MM.1S (cell line): ENCODE results near the gene KRTAP10-2.

Source experiments
- DNase-seq: peaks from one replicate; pipeline ENCODE4 v3.0.0-alpha.2; 2015
- H2AFZ ChIP-seq: fragments of 300-600 bp; sonication (generic); 2 replicates; pipeline ENCODE4 v1.6.0; 2016; ENCODE audit warnings: antibody characterized with exemption, low read length
- H3F3A ChIP-seq: fragments of 300-600 bp; sonication (generic); 2 replicates; pipeline ENCODE4 v1.6.1; 2016; ENCODE audit warnings: mild to moderate bottlenecking, antibody characterized with exemption, low read length, moderate library complexity, mixed read lengths; ENCODE audit not compliant: insufficient read depth
- H3K27ac ChIP-seq: fragments of 300-600 bp; sonication (generic); 2 replicates; pipeline ENCODE4 v1.5.1; 2016; ENCODE audit warnings: mild to moderate bottlenecking, low read length
- H3K27me3 ChIP-seq: fragments of 300-600 bp; sonication (generic); replicated peaks from 2 replicates; pipeline ENCODE4 v1.6.0; 2016; ENCODE audit warnings: low read length; ENCODE audit not compliant: insufficient read depth
- H3K36me3 ChIP-seq: fragments of 300-600 bp; sonication (generic); replicated peaks from 2 replicates; pipeline ENCODE4 v1.6.1; 2016; ENCODE audit warnings: mild to moderate bottlenecking, low read length, mixed read lengths; ENCODE audit not compliant: insufficient read depth
- H3K4me1 ChIP-seq: fragments of 300-600 bp; sonication (generic); 2 replicates; pipeline ENCODE4 v1.6.1; 2016; ENCODE audit warnings: low read length, mixed read lengths
- H3K4me2 ChIP-seq: fragments of 300-600 bp; sonication (generic); 2 replicates; pipeline ENCODE4 v1.6.0; 2016; ENCODE audit warnings: low read depth, low read length
- H3K4me3 ChIP-seq: fragments of 300-600 bp; sonication (generic); 2 replicates; pipeline ENCODE4 v1.5.1; 2016; ENCODE audit warnings: low read length, mixed read lengths
- H3K79me2 ChIP-seq: fragments of 300-600 bp; sonication (generic); 2 replicates; pipeline ENCODE4 v1.6.1; 2016; ENCODE audit warnings: mixed run types, low read length, mixed read lengths
- H3K9ac ChIP-seq: fragments of 300-600 bp; sonication (generic); 2 replicates; pipeline ENCODE4 v1.6.1; 2016; ENCODE audit warnings: low read length, mixed read lengths
- H3K9me2 ChIP-seq: fragments of 300-600 bp; sonication (generic); replicated peaks from 2 replicates; pipeline ENCODE4 v1.6.1; 2016; ENCODE audit warnings: mild to moderate bottlenecking, low read length, mixed read lengths; ENCODE audit not compliant: insufficient read depth
- H3K9me3 ChIP-seq: fragments of 300-600 bp; sonication (generic); replicated peaks from 2 replicates; pipeline ENCODE4 v1.6.1; 2016; ENCODE audit warnings: mild to moderate bottlenecking, low read length, mixed read lengths; ENCODE audit not compliant: insufficient read depth
- H4K20me1 ChIP-seq: fragments of 300-600 bp; sonication (generic); 2 replicates; pipeline ENCODE4 v1.6.1; 2016; ENCODE audit warnings: mild to moderate bottlenecking, low read length, moderate library complexity, mixed read lengths; ENCODE audit not compliant: insufficient read depth
- EZH2 ChIP-seq: fragments of 300-600 bp; sonication (generic); optimal IDR thresholded peaks from 2 replicates; pipeline ENCODE3; 2017; ENCODE audit warnings: low read depth, mild to moderate bottlenecking, antibody characterized with exemption, low read length, mixed read lengths
- EZH2phosphoT487 ChIP-seq: fragments of 300-600 bp; sonication (generic); IDR thresholded peaks from 2 replicates; pipeline ENCODE4 v1.6.1; 2018; ENCODE audit warnings: antibody characterized with exemption, low read length
- TF ChIP-seq, protein P1 (sequence below): fragments of 300-600 bp; sonication (generic); IDR thresholded peaks from 2 replicates; pipeline ENCODE4 v1.5.1; 2016; ENCODE audit warnings: antibody characterized with exemption, low read length, mixed read lengths

The KRTAP10-2 gene

DNA sequence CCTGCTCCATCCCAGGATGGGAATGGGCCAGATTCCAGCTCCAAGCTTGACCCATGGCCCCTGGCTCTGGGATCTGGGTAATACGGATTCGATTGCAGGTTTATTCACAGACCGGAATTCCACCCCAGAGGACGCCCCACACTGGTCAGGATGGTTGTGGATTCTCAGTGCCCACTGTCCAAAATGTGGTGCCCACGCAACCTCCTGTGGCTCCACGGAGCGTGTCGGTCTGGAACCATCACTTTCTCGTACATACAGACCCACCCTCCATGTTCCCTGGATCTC is 42.9 kb downstream of the KRTAP10-2 start:
- Histone ChIP-seq H3K27me3 (peaks cover 95% of the 10 kb centered on the region), H3K4me2 (no peak overlapping the region), H3K9me2 (no peaks in the 10 kb centered on the region), H3K27ac (no peak overlapping the region), H3K4me3 (no peak overlapping the region), H3F3A (no peaks in the 10 kb centered on the region), H4K20me1 (no peaks in the 10 kb centered on the region), H3K79me2 (no peaks in the 10 kb centered on the region), H3K4me1 (no peaks in the 10 kb centered on the region; the same call in 1 of the 2 replicates), H3K9me3 (no peaks in the 10 kb centered on the region), H2AFZ (no peak overlapping the region), H3K9ac (no peak overlapping the region), H3K36me3 (no peaks in the 10 kb centered on the region)
- TF ChIP-seq EZH2phosphoT487 (no peak), EZH2 (peak; percentile 41)
- TF ChIP-seq, protein P1, sequence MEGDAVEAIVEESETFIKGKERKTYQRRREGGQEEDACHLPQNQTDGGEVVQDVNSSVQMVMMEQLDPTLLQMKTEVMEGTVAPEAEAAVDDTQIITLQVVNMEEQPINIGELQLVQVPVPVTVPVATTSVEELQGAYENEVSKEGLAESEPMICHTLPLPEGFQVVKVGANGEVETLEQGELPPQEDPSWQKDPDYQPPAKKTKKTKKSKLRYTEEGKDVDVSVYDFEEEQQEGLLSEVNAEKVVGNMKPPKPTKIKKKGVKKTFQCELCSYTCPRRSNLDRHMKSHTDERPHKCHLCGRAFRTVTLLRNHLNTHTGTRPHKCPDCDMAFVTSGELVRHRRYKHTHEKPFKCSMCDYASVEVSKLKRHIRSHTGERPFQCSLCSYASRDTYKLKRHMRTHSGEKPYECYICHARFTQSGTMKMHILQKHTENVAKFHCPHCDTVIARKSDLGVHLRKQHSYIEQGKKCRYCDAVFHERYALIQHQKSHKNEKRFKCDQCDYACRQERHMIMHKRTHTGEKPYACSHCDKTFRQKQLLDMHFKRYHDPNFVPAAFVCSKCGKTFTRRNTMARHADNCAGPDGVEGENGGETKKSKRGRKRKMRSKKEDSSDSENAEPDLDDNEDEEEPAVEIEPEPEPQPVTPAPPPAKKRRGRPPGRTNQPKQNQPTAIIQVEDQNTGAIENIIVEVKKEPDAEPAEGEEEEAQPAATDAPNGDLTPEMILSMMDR, result no peak
- DNase-seq, result no peak

DNA sequence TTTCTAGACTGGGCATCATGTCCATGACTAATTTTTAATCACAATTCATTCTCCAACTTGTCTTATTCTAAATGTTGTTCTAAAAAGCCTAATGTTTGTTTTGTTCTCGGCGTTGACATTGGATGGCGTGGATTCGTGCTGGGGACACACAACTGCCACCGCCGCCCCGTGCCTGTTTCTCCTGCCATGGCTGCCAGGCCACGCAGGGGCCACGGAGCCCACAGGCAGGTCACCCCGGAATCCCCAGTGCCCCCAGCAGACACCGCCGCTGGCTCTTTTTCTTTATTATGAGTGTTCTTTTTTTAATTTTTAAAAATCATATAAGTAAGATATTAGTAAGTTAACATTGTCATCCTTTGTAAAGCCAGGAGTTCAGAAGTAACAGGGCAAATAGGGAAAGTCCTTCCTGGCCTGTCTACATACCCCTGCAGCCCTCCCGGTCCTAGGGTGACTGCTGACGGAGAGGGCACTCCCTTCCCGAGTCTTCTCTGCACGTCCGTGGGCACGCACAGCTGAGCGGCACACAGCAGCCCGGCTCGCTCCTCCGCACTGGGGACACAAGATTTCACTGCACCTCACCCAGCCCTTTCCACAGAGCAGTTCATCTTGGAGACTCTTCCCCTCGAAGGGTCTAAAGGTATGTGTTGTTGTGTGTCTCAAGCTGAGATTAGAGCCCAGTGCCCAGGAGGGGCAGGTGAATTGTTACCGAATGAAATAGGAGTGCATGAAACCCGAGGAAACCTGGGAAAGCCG is 43.5 kb downstream of the KRTAP10-2 start:
- Histone ChIP-seq H3K4me2 (no peak overlapping the region), H3K27me3 (peaks cover 95% of the 10 kb centered on the region), H3K27ac (no peak overlapping the region), H3K36me3 (no peaks in the 10 kb centered on the region), H3F3A (no peaks in the 10 kb centered on the region), H4K20me1 (no peaks in the 10 kb centered on the region), H3K9me2 (no peaks in the 10 kb centered on the region), H3K79me2 (no peaks in the 10 kb centered on the region), H3K9ac (no peak overlapping the region), H2AFZ (no peak overlapping the region), H3K9me3 (no peaks in the 10 kb centered on the region), H3K4me3 (no peak overlapping the region), H3K4me1 (no peaks in the 10 kb centered on the region; the same call in 1 of the 2 replicates)
- TF ChIP-seq EZH2phosphoT487 (peak; percentile 75), EZH2 (no peak)
- DNase-seq, result no peak

DNA sequence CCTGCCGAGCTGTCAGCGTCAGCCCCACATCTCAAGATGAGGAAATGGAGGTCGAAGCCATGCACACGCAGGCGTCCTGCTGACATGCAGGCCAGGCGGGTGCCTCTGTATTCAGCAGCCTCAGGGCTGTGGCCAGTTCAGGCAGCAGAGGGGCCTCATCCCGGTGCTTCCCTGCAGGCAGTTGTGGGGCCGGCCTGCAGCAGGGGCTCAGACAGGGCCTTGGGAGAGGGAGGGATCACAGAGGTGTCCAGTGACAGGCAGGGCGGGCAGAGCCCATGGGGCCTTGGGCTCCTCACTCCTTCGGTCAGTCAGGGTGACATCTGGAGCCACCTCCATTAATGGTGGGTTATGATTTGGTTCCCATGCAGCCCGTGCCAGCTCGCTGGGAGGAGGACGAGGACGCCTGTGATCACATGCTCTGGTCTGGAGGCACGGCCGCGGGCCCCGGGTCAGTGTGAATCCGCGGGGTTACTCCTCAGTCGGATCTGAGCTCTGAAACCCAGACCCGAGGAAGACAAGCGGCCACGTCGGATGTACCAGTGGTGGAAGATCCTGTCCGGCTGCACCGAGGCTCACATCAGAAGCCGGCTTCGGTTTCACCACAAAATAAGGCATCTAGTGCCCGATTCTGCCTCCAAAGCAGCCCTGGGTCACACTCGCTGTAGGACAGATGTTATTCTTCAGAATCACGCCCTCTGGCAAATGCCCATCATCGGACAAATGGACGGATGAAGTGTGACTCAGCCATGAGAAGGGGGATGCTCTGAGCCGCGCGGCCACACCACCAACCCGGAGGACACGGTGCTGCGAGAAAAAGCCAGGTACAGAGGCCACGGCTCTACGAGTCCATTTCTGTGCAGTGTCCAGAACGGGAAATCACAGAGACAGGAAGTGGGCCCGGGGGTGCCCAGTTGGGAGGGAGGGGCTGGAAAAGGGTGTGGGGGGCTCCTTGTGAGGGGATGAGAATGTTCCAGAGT is 44.7 kb downstream of the KRTAP10-2 start:
- Histone ChIP-seq H3K36me3 (no peaks in the 10 kb centered on the region), H3K4me2 (no peak overlapping the region), H3K79me2 (no peaks in the 10 kb centered on the region), H3K27me3 (peaks cover 96% of the 10 kb centered on the region), H2AFZ (no peak overlapping the region), H3K9me3 (no peaks in the 10 kb centered on the region), H3K9ac (no peak overlapping the region), H3F3A (no peaks in the 10 kb centered on the region), H3K4me3 (no peak overlapping the region), H3K9me2 (no peaks in the 10 kb centered on the region), H4K20me1 (no peaks in the 10 kb centered on the region), H3K27ac (no peak overlapping the region), H3K4me1 (no peaks in the 10 kb centered on the region; the same call in 1 of the 2 replicates)
- TF ChIP-seq, protein P1, result no peak
- no peak; the same call in 1 of the 2 replicates for TF ChIP-seq EZH2phosphoT487
- DNase-seq, result no peak
